HG02610 (cell line): Measurements from ENCODE around the gene ZDHHC23.

Experiments used
- ATAC-seq: cut with Tn5 transposase; IDR thresholded peaks from one replicate; pipeline ENCODE4 v1.9.1; 2021; ENCODE audit warnings: mild to moderate bottlenecking, moderate library complexity; ENCODE audit not compliant: unreplicated experiment

ZDHHC23 gene

GRCh38 chr3:114005481-114005880 is 57.7 kb downstream of the ZDHHC23 start:
- peak; percentile 88 for ATAC-seq

DNA sequence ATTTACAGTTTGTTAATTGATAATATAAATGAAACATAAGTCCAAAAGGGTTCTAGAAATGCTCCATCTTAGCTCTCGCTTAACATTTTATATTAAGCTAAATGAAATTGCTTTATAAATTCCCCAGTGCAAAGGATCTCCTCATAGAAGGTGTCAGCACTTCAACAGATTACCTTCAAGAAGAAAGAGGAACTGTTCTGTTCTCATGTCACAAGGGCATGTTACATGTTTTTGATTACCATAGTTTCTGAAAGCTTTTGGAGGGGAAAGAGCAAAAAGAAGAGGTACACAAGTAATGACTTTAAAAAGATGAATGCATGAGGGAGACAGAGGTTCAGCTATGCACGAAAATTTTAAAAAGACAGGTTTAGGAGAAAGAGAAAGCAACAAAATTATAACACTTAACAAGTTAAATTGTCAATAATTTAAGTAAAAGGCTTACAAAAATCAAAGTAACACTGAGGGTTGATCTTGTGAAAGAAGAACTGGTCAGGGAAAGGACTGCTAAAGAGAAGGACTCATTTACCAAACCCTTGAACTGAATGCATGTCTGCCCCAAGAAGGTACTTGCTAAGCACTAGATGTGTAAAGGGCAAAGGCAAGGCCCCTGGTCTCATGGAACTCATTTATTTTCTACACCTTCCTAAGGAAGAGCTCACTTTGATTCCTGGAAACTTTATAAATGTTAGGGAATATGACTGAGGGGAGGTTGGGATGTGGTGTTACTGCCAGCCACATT is 63.4 kb downstream of the ZDHHC23 start:
- peak; percentile 65 for ATAC-seq
